ENCODE results near the gene SMIM35. TPM values are rescaled to one million over a fixed set of nuclear protein-coding genes. Genes with fewer than 3 reads are reported as not detected.

Gene SMIM35
- total and polyA plus RNA-seq, 2 donors (not counting 1 experiment from before 2014, with no cell fraction given): not detected

DNA sequence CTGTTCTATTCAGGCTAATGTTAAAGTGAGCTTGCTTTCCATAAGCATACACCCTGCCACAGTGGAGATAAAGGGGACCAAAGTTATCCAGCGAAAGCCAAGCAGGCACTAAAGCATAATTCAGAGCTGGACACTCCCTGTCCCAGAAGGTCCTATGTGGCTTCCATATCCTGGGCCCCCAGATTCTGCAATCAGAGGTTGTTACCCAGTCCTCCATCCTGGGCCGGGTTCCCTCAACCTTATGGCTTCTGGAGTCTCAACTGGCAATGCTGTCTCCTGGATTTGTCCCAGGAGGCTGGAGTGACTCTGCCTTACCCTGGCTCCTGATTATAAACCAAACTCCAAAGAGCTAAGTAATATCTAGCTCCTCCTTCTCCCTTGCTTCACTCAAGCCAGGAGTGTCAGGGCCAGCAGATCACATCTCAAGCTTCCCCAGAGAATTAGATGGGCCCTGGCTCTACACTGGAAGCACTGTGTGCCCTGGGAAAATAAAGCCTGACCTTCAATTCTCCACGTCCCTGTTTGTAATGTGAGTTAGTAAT, 14.0 kb upstream of the SMIM35 start:
- Histone ChIP-seq H3K79me2 (ENCODE audit: control insufficient read depth, insufficient read depth, low read length) (no peaks in the 10 kb centered on the region), H3K4me1 (ENCODE audit: control insufficient read depth, extremely low read depth, insufficient read depth, low read length) (no peaks in the 10 kb centered on the region), H3K4me2 (ENCODE audit: extremely low read depth, insufficient read depth, low read length) (no peak overlapping the region), H4K20me1 (ENCODE audit: control insufficient read depth, extremely low read depth, insufficient read depth, low read length) (no peaks in the 10 kb centered on the region), H3K9ac (ENCODE audit: insufficient read depth, low read length) (no peak overlapping the region), H3K27me3 (ENCODE audit: control insufficient read depth, insufficient read depth, low read length) (no peaks in the 10 kb centered on the region), H3K36me3 (ENCODE audit: control insufficient read depth, insufficient read depth, low read length) (no peaks in the 10 kb centered on the region), H3K4me3 (replicated peaks in 1 of 4; ENCODE audit: control extremely low read depth in 1 of 4, insufficient read depth in 1 of 4, low read depth in 3 of 4, low read length in 4 of 4) (no peak overlapping the region), H3K9me3 (ENCODE audit: control insufficient read depth, insufficient read depth, low read depth, low read length) (no peaks in the 10 kb centered on the region), H2AFZ (ENCODE audit: low read length) (no peak overlapping the region), H3K27ac (ENCODE audit: insufficient read depth, low read length) (no peak overlapping the region)
- TF ChIP-seq, protein P1, sequence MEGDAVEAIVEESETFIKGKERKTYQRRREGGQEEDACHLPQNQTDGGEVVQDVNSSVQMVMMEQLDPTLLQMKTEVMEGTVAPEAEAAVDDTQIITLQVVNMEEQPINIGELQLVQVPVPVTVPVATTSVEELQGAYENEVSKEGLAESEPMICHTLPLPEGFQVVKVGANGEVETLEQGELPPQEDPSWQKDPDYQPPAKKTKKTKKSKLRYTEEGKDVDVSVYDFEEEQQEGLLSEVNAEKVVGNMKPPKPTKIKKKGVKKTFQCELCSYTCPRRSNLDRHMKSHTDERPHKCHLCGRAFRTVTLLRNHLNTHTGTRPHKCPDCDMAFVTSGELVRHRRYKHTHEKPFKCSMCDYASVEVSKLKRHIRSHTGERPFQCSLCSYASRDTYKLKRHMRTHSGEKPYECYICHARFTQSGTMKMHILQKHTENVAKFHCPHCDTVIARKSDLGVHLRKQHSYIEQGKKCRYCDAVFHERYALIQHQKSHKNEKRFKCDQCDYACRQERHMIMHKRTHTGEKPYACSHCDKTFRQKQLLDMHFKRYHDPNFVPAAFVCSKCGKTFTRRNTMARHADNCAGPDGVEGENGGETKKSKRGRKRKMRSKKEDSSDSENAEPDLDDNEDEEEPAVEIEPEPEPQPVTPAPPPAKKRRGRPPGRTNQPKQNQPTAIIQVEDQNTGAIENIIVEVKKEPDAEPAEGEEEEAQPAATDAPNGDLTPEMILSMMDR (conservative IDR thresholded peaks at IDR 0.05 in 1 of 2, IDR thresholded peaks at IDR 0.05 in 1 of 2; ENCODE audit: low read depth in 1 of 2, low read length in 2 of 2): no peak
- TF ChIP-seq EZH2 (IDR thresholded peaks at IDR 0.05; ENCODE audit: low read length, missing control alignments): no peak
- no peak for DNase-seq (ENCODE audit: low read depth in 2 of 2)

DNA sequence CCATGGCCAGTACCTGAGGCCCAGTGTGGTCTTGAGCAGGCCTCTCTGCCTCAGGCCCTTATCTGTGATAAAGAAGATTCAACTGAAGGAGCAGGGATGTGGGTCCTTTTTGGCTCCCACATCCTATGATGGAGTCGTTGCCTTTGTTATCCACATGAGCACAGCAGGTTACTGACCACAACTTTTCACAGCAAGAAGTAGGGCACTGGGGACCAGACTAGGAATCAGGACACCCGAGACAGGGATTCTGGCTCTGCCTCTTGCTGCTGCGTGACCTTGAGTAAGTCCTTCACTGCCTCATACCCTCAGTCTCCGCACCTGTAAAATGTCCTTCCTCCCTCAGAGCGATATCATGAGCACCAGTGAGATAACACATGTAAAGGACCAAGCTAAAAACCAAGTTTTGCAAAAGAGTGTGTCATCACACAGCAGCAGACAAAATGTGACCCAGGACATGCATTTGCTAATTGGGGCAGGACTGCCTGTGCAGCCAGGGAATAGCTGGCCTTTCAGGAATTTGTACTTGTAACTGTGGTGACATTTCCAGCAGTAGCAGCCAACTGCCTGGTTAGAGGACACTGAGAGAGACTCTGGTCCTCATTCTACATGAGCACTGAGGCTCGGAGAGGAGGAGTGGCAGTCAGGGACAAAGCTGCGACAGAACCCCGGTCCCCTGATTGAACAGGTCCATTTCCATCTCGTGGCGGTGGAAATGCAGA, 13.2 kb upstream of the SMIM35 start:
- H3K27me3 ChIP-seq (ENCODE audit: control insufficient read depth, insufficient read depth, low read length): no peaks in the 10 kb centered on the region
- no peaks in the 10 kb centered on the region for H3K4me1 ChIP-seq (ENCODE audit: control insufficient read depth, extremely low read depth, insufficient read depth, low read length)
- H3K9me3 ChIP-seq (ENCODE audit: control insufficient read depth, insufficient read depth, low read depth, low read length): no peaks in the 10 kb centered on the region
- H3K4me3 ChIP-seq (replicated peaks in 1 of 4; ENCODE audit: control extremely low read depth in 1 of 4, insufficient read depth in 1 of 4, low read depth in 3 of 4, low read length in 4 of 4): no peak overlapping the region
- H3K79me2 ChIP-seq (ENCODE audit: control insufficient read depth, insufficient read depth, low read length): no peaks in the 10 kb centered on the region
- TF ChIP-seq, protein P1 (conservative IDR thresholded peaks at IDR 0.05 in 1 of 2, IDR thresholded peaks at IDR 0.05 in 1 of 2; ENCODE audit: low read depth in 1 of 2, low read length in 2 of 2): no peak
- TF ChIP-seq EZH2 (IDR thresholded peaks at IDR 0.05; ENCODE audit: low read length, missing control alignments): no peak
- H2AFZ ChIP-seq (ENCODE audit: low read length): no peak overlapping the region
- H3K9ac ChIP-seq (ENCODE audit: insufficient read depth, low read length): no peak overlapping the region
- H3K27ac ChIP-seq (ENCODE audit: insufficient read depth, low read length): no peak overlapping the region
- DNase-seq (ENCODE audit: low read depth in 2 of 2): no peak
- H3K4me2 ChIP-seq (ENCODE audit: extremely low read depth, insufficient read depth, low read length): no peak overlapping the region
- no peaks in the 10 kb centered on the region for H4K20me1 ChIP-seq (ENCODE audit: control insufficient read depth, extremely low read depth, insufficient read depth, low read length)
- H3K36me3 ChIP-seq (ENCODE audit: control insufficient read depth, insufficient read depth, low read length): no peaks in the 10 kb centered on the region

DNA sequence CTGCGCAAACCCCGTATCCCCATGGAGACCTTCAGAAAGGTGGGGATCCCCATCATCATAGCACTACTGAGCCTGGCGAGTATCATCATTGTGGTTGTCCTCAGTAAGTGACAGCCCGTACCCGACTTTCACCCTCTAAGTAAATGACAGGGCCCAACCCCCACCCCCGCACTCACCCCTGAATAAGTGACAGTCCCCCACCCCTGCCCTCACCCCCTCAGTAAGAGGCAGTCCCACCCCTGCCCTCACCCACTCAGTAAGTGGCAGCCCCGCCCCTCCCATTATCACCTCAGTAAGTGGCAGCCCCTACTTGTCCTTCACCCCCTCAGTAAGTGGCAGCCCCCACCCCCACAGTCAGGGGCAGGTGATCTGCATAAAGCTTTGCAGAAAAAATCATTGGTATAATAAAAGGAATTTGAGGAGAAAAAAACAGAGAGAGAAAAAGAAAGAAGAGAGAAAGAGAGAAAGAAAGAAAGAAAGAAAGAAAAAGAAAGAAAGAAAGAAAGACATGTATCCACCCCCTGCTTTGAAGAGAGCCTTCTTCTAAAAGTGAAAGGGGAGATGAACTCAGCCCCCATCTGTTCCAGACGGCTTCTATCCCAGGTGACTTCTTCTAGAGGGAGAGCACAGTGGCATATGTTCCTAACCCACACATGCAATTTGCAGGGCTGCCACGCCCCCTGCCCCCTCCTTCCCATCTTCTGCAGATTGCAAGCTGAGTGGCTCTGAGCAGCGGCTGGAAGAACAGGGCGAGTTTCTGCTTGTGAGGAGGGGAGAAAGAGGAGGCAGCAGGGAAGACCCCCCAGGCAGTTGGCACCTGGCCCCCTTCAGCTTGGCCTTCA, 12.5 kb upstream of the SMIM35 start:
- Histone ChIP-seq H3K27me3 (ENCODE audit: control insufficient read depth, insufficient read depth, low read length) (no peaks in the 10 kb centered on the region), H3K36me3 (ENCODE audit: control insufficient read depth, insufficient read depth, low read length) (no peaks in the 10 kb centered on the region), H3K4me1 (ENCODE audit: control insufficient read depth, extremely low read depth, insufficient read depth, low read length) (no peaks in the 10 kb centered on the region), H3K9me3 (ENCODE audit: control insufficient read depth, insufficient read depth, low read depth, low read length) (no peaks in the 10 kb centered on the region), H4K20me1 (ENCODE audit: control insufficient read depth, extremely low read depth, insufficient read depth, low read length) (no peaks in the 10 kb centered on the region), H3K27ac (ENCODE audit: insufficient read depth, low read length) (no peak overlapping the region), H3K4me3 (replicated peaks in 1 of 4; ENCODE audit: control extremely low read depth in 1 of 4, insufficient read depth in 1 of 4, low read depth in 3 of 4, low read length in 4 of 4) (no peak overlapping the region), H3K9ac (ENCODE audit: insufficient read depth, low read length) (no peak overlapping the region), H2AFZ (ENCODE audit: low read length) (no peak overlapping the region), H3K4me2 (ENCODE audit: extremely low read depth, insufficient read depth, low read length) (no peak overlapping the region), H3K79me2 (ENCODE audit: control insufficient read depth, insufficient read depth, low read length) (no peaks in the 10 kb centered on the region)
- DNase-seq (ENCODE audit: low read depth in 2 of 2): no peak
- TF ChIP-seq, protein P1 (conservative IDR thresholded peaks at IDR 0.05 in 1 of 2, IDR thresholded peaks at IDR 0.05 in 1 of 2; ENCODE audit: low read depth in 1 of 2, low read length in 2 of 2): no peak
- no peak for TF ChIP-seq EZH2 (IDR thresholded peaks at IDR 0.05; ENCODE audit: low read length, missing control alignments)
